C1 segment of cervical spinal cord (tissue), 14 donors: ENCODE results near the gene NR1H4.
"Not testable (repeated sequence)": the region's sequence is repeated elsewhere in the genome, so short reads cannot be mapped to it uniquely, and the experiment has no call there.

Experiments
- DNase-seq, 14 donors: peaks; one replicate each; lab custom pipeline; 2025; lab: John Stamatoyannopoulos, UW

The NR1H4 gene

DNA sequence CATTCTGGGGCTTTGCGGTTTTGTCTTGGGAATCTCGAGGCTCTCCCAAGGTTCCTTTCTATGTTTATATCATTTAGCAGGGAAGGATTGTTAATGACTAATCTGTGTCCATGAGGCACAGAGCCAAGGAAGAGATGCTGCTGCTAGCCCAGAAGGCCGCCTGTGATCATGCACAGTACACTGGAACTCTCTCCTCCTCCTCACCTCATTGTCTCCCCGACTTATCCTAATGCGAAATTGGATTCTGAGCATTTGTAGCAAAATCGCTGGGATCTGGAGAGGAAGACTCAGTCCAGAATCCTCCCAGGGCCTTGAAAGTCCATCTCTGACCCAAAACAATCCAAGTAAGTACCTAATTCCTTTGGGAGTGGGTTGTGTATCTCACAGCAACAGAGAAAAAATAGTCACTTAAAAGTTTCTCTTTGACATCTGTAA, at the start of gene NR1H4:
TSS of gene NR1H4 (plus strand) at position 151 of the 435 bp plus-strand sequence. CDS start 19,458 bp downstream, outside the sequence.
- DNase-seq, result no peak

DNA sequence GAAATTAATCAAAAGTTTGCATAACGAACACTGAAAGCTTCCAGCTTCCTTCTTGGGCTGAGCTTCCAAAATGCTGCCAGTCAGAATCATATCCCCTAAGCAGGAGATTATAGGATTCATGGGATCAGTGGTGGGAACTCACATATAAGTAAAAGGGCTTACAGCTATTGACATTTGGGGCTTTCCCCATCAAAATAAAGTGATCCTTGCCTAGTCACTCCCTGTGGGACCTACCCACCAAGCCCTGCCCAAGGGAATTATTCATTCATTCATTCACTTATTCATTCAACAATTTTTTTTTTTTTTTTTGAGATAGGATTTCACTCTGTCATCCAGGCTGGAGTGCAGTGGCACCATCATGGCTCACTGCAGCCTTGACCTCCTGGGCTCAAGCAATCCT, 47.5 kb upstream of the NR1H4 start:
- DNase-seq, result no peak

DNA sequence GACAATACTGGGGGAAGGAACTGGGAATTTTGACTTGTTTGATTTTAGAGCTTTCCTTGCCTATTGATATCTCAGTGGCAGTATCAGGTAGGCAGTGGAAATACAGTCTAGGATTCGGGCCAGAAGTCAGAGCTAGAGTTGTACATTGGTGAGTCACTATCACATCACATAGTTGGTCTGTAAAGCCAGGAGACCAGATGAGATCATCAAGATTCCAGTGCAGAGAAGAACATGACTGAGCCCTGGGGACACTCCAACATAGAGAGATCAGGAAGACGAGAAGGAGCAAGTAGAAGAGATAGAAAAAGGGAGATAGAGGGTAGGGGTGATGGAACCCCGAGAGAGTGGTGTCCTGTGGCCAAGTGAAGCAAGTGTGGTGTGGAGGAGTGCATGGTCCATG, 46.6 kb upstream of the NR1H4 start:
- no peak for DNase-seq

DNA sequence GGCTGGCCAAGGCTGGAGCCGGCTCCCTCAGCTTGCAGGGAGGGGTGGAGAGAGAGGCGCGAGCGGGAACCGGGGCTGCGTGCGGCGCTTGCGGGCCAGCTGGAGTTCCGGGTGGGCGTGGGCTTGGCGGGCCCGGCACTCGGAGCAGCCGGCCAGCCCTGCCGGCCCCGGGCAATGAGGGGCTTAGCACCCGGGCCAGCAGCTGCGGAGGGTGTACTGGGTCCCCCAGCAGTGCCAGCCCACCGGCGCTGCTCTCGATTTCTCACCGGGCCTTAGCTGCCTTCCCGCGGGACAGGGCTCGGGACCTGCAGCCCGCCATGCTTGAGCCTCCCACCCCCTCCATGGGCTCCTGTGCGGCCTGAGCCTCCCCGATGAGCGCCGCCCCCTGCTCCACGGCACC, 43.4 kb upstream of the NR1H4 start:
- DNase-seq, result not testable (repeated sequence)

DNA sequence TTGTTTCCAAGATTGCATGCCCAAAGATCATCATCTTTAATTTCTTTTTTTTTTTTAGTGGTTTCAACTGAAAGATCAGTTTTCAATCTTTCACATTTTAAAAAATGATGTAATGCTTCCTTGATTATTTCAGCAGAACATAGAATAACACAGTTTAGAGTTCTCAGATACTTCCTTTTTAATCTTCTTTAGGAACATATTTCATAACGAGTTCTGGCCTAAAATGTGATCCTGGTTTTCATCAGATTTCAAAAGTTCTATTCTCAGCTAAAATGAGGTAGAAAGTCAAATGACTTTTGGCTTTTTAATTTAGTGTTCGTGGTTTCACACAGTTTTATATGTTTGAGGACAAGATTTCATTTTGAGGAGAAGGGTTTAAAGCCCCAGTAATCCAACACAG, 40.0 kb upstream of the NR1H4 start:
- DNase-seq, result no peak

DNA sequence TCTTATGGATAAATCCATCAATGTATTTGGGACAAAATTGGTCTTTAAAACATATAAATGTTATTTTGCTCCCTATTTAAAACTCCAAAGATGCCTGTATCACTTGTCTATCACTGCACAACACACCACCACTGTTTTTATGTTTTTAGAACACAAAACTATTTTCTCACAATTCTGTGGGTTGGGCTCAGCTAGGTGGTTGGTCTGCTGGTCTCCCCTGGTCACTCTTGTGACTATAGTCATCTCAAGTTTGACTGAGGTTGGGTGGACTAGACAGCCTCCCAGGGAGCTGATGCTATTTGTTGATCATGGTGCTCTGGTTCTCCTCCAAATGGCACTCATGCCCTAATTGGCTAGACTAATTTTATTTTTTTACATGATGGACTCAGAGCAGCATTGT, 39.5 kb upstream of the NR1H4 start:
- DNase-seq, result no peak

DNA sequence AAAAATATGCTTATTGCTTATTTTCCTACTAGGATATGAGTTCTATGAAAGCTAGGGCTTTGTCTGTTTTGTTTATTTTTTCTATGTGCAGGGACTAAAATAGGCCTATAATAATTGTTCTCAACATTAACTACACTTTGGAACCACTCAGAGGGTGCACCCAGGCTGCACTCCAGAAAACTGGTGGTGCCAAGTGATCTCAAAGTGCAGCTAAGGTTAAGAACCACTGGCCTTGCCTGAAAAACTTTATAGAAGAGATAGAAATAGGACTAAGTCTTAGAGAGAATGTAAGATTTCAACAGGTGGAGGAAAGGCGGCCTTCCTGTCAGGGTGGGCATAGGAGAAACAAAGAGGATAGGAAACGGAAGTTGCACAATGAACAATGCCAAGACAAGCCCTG, 37.7 kb upstream of the NR1H4 start:
- DNase-seq, result no peak

DNA sequence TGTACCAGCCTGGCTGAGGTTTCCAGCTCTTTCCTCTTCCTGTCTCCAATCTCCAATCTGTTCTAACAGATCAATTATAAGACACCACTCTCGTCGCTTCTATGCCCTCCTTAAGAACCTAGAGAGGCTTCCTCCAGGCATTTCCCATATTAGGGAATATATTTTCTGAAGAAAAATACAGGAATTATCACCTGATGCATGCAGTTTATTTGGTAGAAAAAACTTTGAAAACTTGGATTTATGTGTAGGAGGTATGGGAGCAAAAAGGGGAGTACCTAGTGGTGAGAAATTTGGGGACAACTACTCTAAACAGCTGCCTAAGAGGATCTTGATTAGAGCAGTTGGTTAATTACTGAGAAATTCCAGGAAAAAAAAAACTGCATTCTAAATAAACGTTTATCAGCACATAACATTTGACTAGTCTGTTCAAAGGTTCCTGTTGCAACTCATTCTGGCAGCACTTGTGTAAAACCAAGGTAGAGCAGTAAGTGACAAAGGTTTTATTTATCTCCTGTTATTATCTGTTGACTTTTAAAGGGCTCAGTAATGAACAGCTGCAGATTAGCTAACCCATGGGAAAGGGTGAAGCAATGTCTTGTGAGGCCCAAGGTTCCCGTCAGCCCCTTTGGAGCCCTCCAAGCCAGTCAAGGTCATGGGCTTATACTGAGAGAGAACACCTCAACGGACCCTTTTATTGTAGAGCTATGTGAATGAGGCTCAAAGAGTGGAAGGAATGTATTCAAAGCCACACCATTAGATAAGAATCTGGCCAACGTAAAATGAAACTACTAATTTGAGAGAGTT, 36.4 kb upstream of the NR1H4 start:
- no peak for DNase-seq

DNA sequence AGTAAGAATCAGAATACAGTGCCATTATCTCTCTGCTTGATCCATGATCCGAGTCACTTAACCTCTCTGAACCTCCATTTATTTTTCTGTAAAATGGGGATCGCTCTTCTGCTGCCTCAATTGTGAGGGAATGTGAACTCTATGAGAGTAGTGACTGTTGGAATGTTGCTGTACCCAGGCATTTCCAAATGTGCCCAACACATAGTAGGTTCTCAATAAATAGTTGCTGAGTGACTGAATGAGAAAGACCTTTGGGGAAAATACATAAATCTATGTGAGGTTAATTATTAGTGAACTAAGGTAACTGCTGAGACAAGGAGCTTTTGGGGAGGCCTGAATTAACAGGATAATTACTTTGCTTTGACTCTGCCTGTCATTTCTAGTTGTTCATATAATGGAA, 33.9 kb upstream of the NR1H4 start:
- DNase-seq, result no peak

DNA sequence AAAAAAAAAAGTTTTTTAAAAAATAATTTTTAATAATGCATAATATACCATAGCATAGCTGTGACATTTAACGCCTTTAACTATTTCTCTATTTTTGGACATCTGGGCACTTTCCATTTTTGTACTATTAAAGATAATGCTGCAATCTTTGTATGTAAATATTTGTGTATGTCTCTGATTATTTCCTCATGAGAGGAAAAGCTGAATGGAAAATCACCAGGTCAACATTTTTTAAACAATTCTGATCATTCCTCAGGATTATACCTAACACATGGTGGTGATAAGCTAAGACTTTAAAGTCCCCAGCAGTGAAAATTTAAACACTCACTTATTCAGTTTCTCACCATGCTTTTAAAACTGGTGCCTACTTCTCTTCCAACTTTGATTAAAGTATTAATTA, 31.3 kb upstream of the NR1H4 start:
- DNase-seq, result no peak

DNA sequence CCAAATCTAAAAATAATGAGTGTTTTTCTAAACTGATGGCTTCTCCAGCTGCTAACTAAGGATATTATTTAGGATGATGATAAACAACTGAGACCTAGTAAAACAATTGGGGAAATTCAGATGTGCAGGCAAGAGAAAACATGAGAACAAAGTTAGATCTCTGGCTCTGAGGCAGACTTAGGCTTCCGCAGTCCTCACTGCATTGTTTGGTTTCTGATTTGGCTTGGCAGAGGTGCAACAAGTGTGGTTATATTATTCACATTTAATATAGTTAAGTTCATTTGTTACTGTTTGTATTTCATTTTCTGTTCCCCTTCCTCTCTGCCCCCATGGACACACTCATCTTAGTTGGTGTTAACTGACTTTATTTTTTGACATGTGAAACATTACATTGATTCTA, 30.2 kb upstream of the NR1H4 start:
- DNase-seq, result no peak

DNA sequence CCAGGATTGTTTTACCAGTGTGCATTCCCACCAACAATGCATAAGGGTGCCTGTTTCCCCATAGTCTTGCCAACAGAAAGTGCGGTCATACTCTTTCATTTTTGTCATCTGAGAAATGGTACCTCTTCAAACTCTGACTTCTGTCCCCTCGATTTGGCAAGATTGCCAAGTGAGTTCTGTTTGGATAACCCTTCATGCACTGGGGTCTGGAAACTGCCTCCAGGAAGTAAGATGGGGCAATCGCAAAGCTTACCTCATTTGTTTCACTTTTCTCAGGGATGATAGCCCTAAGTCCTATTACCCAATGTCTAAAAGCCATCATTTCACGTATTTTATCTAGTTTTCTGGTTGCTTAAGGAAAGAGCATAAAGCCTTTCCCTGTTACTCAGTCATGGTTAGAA, 28.6 kb upstream of the NR1H4 start:
- DNase-seq, result no peak

DNA sequence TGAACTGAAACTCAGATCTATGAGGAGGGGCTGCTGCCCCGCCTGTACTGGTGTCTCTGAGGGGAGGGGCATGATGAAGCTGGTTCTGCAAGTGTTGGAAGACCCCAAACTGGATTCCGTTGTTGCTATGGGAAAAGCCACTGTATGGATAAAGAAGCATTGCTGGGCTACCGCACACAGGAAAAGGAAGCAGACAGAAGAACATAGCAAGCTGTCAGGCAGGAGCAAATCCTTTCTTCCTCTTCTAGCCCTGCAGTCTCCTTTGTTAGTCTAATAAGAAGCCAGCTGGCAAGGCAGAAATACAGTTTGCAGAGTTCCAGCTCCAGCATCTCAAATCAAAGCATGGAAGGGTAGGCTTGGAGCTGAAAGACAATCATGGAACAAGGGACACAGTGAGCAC, 26.3 kb upstream of the NR1H4 start:
- DNase-seq, result no peak

DNA sequence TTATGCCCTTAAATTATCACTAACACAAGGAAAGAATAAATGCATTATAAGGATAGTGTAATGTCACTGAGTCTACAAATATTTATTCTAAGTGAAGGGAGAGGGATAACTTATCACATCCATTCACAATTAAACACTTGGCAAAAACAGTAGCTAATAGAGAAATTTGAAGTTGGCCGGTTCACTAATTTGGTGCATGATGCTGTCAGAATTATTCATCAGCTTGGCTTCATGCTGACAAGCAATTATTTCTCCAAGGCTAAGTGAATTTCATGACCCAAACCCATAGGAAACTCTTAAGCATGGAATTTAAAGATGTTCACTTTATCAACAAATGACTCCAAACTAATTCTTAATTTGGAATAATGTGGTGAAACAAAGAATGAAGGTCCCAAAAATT, 25.0 kb upstream of the NR1H4 start:
- DNase-seq, result no peak

DNA sequence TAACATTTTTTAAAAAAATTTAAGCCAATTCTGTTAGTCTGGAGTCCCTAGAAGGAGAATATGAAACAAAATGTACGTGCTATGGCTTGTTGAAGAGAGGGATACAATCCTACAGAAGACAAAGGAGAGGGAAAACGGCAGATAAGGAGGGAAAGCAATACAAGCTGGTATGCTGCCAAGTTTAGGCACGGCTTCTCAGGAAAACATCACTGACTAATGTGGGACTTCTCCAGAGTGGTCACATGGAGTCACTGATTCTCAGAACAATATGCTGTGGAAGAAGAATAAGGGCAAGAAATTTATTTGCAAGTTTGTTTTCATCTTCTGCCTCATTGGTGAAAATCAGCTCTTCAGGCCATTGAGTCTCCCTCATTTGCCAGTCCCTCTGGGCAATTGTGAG, 22.9 kb upstream of the NR1H4 start:
- DNase-seq, result no peak

DNA sequence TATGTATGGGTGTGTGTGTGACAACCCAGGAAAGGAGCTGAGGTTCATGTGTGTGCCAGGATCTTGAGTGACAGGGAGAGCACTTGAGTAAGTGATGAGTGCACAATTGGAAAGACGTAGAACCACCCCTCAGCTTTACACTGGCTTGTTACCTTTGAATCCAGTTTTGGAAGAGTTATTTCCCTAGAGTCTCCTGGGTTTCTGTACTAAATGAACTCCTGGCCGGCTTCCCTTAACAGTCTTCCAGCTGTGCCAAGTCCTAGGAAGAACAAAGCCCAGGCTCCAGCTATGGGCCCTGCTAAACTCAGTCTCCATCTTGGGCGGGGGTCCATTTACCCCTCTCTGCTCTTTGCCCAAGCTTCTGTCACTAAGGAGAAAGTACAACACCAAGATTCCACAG, 19.7 kb upstream of the NR1H4 start:
- DNase-seq, result no peak

DNA sequence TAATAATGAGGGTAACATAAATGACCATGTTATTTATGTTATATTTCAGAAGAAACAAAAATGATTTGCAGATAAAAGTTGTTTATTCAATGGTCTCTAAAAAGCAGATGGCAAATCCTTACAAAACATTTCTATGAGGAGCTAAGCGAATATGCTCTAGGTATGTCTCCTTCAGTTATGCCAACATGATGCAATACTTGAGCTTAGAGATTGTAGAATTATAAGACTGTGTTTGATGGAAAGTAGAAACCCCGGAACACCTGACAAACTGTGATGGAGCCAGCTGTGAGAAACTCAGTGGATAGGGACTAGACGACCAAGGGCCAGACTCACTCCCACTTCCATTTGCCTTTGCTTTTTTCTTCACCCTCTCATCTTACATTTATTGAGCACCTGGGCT, 17.8 kb upstream of the NR1H4 start:
- DNase-seq, result no peak

DNA sequence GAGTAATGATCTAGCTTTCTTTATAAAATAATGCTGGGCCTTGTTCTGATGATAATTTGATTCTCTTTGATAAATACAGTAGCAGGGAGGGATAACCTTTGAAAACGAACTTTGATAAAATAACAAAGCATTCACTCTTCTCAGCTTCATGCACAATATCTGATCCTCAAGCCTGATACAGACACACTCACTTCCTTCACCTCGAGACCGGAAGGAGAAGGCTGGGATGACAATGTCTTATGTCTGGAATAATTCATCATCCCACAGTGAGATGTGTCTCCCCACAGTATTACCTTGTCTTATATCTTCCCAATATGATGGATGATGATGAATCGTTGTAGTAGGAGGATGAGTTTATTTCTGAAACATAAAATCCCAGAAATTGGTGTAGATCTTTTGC, 15.5 kb upstream of the NR1H4 start:
- no peak for DNase-seq

DNA sequence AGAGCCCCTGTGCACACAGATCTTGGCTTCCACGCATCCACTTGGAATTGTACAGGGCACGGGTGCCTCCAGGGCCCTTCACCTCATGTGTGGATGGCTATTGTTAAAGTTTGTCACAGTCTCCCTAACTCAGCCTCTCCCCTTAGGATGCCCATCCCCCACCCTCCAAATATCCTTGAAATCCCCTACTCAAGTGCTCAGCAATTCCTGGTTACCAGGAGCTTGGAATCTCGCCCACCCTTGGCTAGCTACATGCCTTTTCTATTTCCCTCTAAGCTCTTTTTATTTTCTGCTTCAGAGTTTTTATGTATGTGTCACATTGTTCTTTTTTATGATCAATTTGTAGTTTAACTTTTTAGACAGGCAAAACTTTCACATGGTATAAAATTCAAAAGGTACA, 13.0 kb upstream of the NR1H4 start:
- no peak for DNase-seq

DNA sequence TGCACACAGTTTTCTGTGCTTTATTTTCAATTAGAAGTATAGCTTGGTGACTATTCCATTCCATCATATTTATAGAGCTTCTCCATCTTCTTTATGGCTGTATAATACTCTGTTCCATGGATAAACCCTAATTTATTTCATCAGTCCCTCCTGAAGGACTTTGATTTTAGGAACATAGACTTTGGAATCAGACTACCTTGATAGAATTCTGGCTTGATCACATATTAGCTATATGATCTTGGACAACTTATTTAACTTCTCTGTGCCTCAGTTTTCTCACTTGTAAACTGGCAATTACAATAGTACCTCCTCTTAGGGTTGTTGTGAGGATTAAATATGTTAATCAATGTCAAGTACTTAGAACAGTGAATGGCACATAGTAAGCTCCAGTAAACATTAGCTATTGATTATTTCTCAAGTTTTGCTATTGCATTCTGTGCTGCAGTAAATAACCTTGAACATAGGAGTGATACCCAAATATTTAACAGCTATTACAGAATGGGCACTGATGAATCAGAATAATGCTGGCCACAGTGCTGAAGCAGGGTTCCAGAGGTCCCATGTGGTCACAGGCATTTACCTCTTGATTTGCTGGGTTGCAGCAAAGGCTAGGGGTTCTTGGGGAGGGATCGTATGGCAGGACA, 12.2 kb upstream of the NR1H4 start:
- no peak for DNase-seq

DNA sequence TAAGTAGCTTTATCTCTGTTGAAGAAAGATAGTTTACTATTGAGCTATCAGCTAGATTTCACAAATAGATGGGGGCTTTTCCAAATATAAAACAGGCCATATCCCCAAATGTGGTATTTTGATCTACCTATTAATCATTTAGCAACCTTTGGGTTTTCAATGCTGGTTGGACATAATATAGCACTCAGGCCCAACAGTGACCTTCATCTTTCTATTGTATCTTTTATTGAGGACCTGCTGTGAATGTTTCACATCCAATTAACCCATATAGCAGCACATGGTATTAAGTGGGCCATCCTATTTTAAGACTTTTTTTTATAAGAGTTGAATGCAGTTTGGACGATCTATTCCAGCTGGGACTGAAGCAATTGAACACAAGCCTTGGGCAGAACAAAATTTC, 10.0 kb upstream of the NR1H4 start:
- no peak for DNase-seq

DNA sequence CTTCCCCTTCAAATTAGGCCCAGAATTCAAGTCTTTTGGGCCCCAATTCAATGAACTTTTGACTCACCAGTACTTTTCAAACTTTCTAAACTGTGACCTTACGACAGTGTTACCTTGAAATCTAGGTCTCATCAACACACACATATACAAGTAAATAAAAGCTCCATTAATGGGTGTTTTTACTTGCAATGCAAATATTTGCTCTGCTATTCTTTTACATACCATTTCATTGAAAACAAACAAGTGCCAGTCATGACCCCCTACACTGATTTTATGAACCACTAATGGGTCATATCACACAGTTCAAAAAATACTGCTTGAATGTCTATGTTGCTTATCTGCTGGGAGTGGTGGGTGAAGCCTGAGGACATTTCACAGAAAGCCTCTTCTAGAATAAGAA, 9.1 kb upstream of the NR1H4 start:
- no peak for DNase-seq

DNA sequence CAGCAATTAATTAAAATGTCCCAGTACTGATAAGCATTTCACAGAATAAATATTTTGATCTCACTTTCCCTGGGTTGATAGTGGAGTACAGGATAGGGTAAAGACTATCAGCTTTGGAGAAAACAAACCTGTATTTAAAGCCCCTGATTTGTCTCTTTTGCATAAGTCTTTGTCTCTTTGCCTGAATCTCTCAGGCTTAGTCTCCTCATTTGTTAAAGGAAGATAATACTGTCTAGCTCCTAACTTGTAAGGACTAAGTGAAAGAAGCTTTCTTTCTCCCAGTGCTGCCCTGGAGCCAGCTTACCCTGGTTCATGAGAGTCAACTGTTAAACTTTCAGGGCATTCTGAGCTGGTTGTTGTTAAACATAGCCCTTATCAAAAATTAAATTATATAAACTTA, 5.5 kb upstream of the NR1H4 start:
- no peak for DNase-seq

DNA sequence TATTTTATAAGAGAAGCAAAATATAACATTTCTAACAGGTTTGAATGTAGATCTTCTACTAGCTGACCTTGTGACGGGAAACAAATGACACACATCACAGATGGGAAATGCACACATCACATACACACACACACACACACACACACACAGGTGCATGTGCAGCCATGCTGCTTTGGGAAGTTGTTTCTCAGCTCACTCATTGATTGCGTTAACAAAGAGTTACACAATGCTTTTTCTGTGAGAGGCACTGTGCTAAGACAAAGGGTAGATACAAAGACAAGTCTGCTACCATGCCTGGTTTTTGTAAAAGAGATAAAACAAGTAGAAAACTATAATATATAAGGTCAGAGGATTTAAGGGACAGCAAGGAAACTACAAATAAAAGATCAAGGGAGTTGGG, 1.3 kb upstream of the NR1H4 start:
- DNase-seq, result no peak
